ENCODE measurements around the gene THYN1. TPM values are rescaled to one million over a fixed set of nuclear protein-coding genes. Genes with fewer than 3 reads are reported as not detected.

THYN1 gene
- polyA plus RNA-seq, 3 donors, result 36.4 to 65.7 (median 57.6) TPM

- intact Hi-C loops (cut with micrococcal nuclease), result no loop called here
- no peak overlapping the region for H2AFZ ChIP-seq (ENCODE audit: insufficient read depth, low read depth, low read length, poor library complexity, severe bottlenecking)
- no peaks in the 10 kb centered on the region for H4K20me1 ChIP-seq (ENCODE audit: insufficient read depth, low read length)
- TF ChIP-seq CTCF (IDR thresholded peaks at IDR 0.05), result no peak
- H3K4me3 ChIP-seq (replicated peaks in 1 of 3; ENCODE audit: low read depth in 2 of 3, low read length in 3 of 3), result no peak overlapping the region
- peaks cover 0 to 1% (median 0%) of the 10 kb centered on the region in 7 donors for H3K9me3 Mint-ChIP-seq
- H3K4me3 Mint-ChIP-seq, result no peak overlapping the region
- no peaks in the 10 kb centered on the region for H3K27me3 ChIP-seq (ENCODE audit: control insufficient read depth in 2 of 2, insufficient read depth in 2 of 2, low read length in 2 of 2)
- H3K4me1 ChIP-seq (ENCODE audit: control insufficient read depth in 1 of 2, insufficient read depth in 2 of 2, low read length in 2 of 2), result no peaks in the 10 kb centered on the region
- no peak overlapping the region for H3K9ac ChIP-seq (ENCODE audit: insufficient read depth, low read length, poor library complexity, severe bottlenecking)
- DNase-seq, result no peak
- H3K27ac Mint-ChIP-seq, result no peak overlapping the region
- peaks cover 69 to 93% of the 10 kb centered on the region in 2 donors for H3K36me3 ChIP-seq (replicated peaks in 1 of 2; ENCODE audit: control insufficient read depth in 1 of 2, insufficient read depth in 2 of 2, low read length in 2 of 2)
- H3K27me3 Mint-ChIP-seq (ENCODE audit: low read depth in 3 of 3), result no peaks in the 10 kb centered on the region
- 100% methylated on average over 3 of the region's 5 CpGs for WGBS (ENCODE audit: insufficient coverage)
- H3K4me2 ChIP-seq (replicated peaks; ENCODE audit: extremely low read depth, low read length, poor library complexity, severe bottlenecking), result no peak overlapping the region
- H3K4me1 Mint-ChIP-seq, result no peaks in the 10 kb centered on the region
- H3K9me3 ChIP-seq (replicated peaks in 1 of 2; ENCODE audit: control insufficient read depth in 1 of 2, insufficient read depth in 1 of 2, low read length in 2 of 2), result no peaks in the 10 kb centered on the region
- H3K36me3 Mint-ChIP-seq, result peaks cover 69 to 88% of the 10 kb centered on the region in 2 donors
- H3K79me2 ChIP-seq (ENCODE audit: insufficient read depth, low read length), result peaks cover 3% of the 10 kb centered on the region
- no peak overlapping the region for H3K27ac ChIP-seq (ENCODE audit: low read depth in 1 of 2, low read length in 2 of 2)
Observed at GRCh38 chr11:134206185-134206584, 47.0 kb downstream of the THYN1 start.

- intact Hi-C loops (cut with micrococcal nuclease), result no loop called here
- H4K20me1 ChIP-seq (ENCODE audit: insufficient read depth, low read length), result no peaks in the 10 kb centered on the region
- no peaks in the 10 kb centered on the region for H3K27me3 ChIP-seq (ENCODE audit: control insufficient read depth in 2 of 2, insufficient read depth in 2 of 2, low read length in 2 of 2)
- WGBS (ENCODE audit: insufficient coverage), result no CpG with 5 or more reads among the region's 9 CpGs
- H3K4me3 ChIP-seq (replicated peaks in 1 of 3; ENCODE audit: low read depth in 2 of 3, low read length in 3 of 3), result no peak overlapping the region
- no peak overlapping the region for H2AFZ ChIP-seq (ENCODE audit: insufficient read depth, low read depth, low read length, poor library complexity, severe bottlenecking)
- no peak for TF ChIP-seq CTCF (IDR thresholded peaks at IDR 0.05)
- H3K9me3 ChIP-seq (replicated peaks in 1 of 2; ENCODE audit: control insufficient read depth in 1 of 2, insufficient read depth in 1 of 2, low read length in 2 of 2), result no peaks in the 10 kb centered on the region
- H3K79me2 ChIP-seq (ENCODE audit: insufficient read depth, low read length), result no peaks in the 10 kb centered on the region
- no peak overlapping the region for H3K9ac ChIP-seq (ENCODE audit: insufficient read depth, low read length, poor library complexity, severe bottlenecking)
- Mint-ChIP-seq H3K9me3 (peaks cover 0 to 1% (median 0%) of the 10 kb centered on the region in 7 donors), H3K4me3 (no peak overlapping the region), H3K36me3 (peaks cover 71 to 88% of the 10 kb centered on the region in 2 donors), H3K4me1 (no peaks in the 10 kb centered on the region), H3K27ac (peak overlapping the region in 1 of 7 donors; percentile 62), H3K27me3 (ENCODE audit: low read depth in 3 of 3) (no peaks in the 10 kb centered on the region)
- no peak for DNase-seq
- no peak overlapping the region for H3K27ac ChIP-seq (ENCODE audit: low read depth in 1 of 2, low read length in 2 of 2)
- no peak overlapping the region for H3K4me2 ChIP-seq (replicated peaks; ENCODE audit: extremely low read depth, low read length, poor library complexity, severe bottlenecking)
- no peaks in the 10 kb centered on the region for H3K4me1 ChIP-seq (ENCODE audit: control insufficient read depth in 1 of 2, insufficient read depth in 2 of 2, low read length in 2 of 2)
- peaks cover 70 to 93% of the 10 kb centered on the region in 2 donors for H3K36me3 ChIP-seq (replicated peaks in 1 of 2; ENCODE audit: control insufficient read depth in 1 of 2, insufficient read depth in 2 of 2, low read length in 2 of 2)
Observed at GRCh38 chr11:134205729-134206128, 47.4 kb downstream of the THYN1 start.
